K562 (cell line): ENCODE results near the gene STARD13.

Experiments
- CC2D1A ChIP-seq: fragments of 450-650 bp; IDR thresholded peaks from 2 replicates; pipeline ENCODE4 v1.6.1; 2017; ENCODE audit warnings: mild to moderate bottlenecking
- CHCHD3 ChIP-seq: fragments of 250-450 bp; sonication (Bioruptor Pico); IDR thresholded peaks from 2 replicates; pipeline ENCODE4 v2.1.2; 2022; ENCODE audit warnings: mild to moderate bottlenecking
- DNMT1 ChIP-seq: fragments of 450-650 bp; IDR thresholded peaks from 2 replicates; pipeline ENCODE4 v1.6.1; 2016; ENCODE audit warnings: antibody characterized with exemption, mild to moderate bottlenecking
- HDAC2 ChIP-seq: fragments of 450-650 bp; IDR thresholded peaks from 2 replicates; pipeline ENCODE4 v1.6.1; 2016; ENCODE audit warnings: mild to moderate bottlenecking
- NFXL1 ChIP-seq: fragments of 450-650 bp; formaldehyde crosslinking; IDR thresholded peaks from 2 replicates; pipeline ENCODE4 v1.4.0; 2021; ENCODE audit warnings: mild to moderate bottlenecking
- U2AF1 ChIP-seq: fragments of 200-400 bp; formaldehyde crosslinking; optimal IDR thresholded peaks from 2 replicates; pipeline ENCODE3; 2017; ENCODE audit warnings: mild to moderate bottlenecking, low read depth, low read length, moderate library complexity
- TF ChIP-seq, protein P1 (sequence below), 3 experiments: IDR thresholded peaks in 2 of 3; conservative IDR thresholded peaks in 1 of 3; 2 replicates each; pipeline ENCODE4 v1.5.1; 2011 to 2012; ENCODE audit warnings: low read length in 3 of 3, mild to moderate bottlenecking in 3 of 3, control low read depth in 2 of 3, improper control_type of control experiment in 1 of 3, inconsistent platforms in 1 of 3, low read depth in 1 of 3, mixed read lengths in 1 of 3, moderate library complexity in 1 of 3; ENCODE audit not compliant: insufficient read depth in 2 of 3
- TF ChIP-seq, protein P2 (sequence below): fragments of 250-450 bp; sonication (Bioruptor Pico); IDR thresholded peaks from 2 replicates; pipeline ENCODE4 v1.5.0; 2021
- TF ChIP-seq, protein P3 (sequence below): sonication (generic); formaldehyde crosslinking; IDR thresholded peaks from 2 replicates; pipeline ENCODE4 v1.8.1; 2023; ENCODE audit warnings: missing genetic modification reagents, mild to moderate bottlenecking, borderline replicate concordance
- TF ChIP-seq, protein P4 (sequence below): fragments of 250-450 bp; sonication (Bioruptor Pico); IDR thresholded peaks from 2 replicates; pipeline ENCODE4 v1.8.0; 2021; ENCODE audit warnings: borderline replicate concordance, mild to moderate bottlenecking, moderate library complexity; ENCODE audit not compliant: poor library complexity, severe bottlenecking
- TF ChIP-seq, protein P5 (sequence below): fragments of 250-450 bp; sonication (Bioruptor Pico); IDR thresholded peaks from 2 replicates; pipeline ENCODE4 v1.5.0; 2020; ENCODE audit warnings: mild to moderate bottlenecking, borderline replicate concordance
- TF ChIP-seq, protein P6 (sequence below): sonication (generic); formaldehyde crosslinking; IDR thresholded peaks from 2 replicates; pipeline ENCODE4 v1.8.1; 2023; ENCODE audit warnings: mild to moderate bottlenecking, missing genetic modification reagents

DNA sequence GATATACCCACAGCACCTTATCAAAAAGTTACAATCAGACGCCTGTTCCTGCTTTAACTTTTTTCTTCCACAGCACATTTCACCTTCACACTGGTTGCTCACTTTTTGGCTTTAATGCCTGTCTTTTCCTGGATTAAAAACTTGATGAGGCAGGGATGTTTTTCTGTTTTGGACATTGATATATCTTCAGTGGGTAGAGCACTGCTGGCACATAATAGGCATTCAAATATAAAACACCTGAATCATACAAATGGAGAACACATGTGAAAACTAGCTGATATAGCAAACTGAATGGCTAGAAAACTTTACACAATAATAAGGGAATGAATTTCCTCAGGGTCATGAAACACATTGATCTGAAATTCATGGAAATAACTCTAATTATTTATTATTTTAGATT is 65.6 kb downstream of the STARD13 start:
- TF ChIP-seq U2AF1 (no peak), DNMT1 (no peak), HDAC2 (no peak), NFXL1 (CRISPR knock-in tag) (no peak), CC2D1A (no peak), CHCHD3 (no peak)
- TF ChIP-seq, protein P1, sequence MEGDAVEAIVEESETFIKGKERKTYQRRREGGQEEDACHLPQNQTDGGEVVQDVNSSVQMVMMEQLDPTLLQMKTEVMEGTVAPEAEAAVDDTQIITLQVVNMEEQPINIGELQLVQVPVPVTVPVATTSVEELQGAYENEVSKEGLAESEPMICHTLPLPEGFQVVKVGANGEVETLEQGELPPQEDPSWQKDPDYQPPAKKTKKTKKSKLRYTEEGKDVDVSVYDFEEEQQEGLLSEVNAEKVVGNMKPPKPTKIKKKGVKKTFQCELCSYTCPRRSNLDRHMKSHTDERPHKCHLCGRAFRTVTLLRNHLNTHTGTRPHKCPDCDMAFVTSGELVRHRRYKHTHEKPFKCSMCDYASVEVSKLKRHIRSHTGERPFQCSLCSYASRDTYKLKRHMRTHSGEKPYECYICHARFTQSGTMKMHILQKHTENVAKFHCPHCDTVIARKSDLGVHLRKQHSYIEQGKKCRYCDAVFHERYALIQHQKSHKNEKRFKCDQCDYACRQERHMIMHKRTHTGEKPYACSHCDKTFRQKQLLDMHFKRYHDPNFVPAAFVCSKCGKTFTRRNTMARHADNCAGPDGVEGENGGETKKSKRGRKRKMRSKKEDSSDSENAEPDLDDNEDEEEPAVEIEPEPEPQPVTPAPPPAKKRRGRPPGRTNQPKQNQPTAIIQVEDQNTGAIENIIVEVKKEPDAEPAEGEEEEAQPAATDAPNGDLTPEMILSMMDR (IDR thresholded peaks at IDR 0.05 in 2 of 3, conservative IDR thresholded peaks at IDR 0.05 in 1 of 3; ENCODE audit: insufficient read depth in 2 of 3, low read depth in 1 of 3, low read length in 3 of 3), result no peak
- TF ChIP-seq, protein P2, sequence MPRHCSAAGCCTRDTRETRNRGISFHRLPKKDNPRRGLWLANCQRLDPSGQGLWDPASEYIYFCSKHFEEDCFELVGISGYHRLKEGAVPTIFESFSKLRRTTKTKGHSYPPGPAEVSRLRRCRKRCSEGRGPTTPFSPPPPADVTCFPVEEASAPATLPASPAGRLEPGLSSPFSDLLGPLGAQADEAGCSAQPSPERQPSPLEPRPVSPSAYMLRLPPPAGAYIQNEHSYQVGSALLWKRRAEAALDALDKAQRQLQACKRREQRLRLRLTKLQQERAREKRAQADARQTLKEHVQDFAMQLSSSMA (CRISPR knock-in tag), result no peak
- TF ChIP-seq, protein P3, sequence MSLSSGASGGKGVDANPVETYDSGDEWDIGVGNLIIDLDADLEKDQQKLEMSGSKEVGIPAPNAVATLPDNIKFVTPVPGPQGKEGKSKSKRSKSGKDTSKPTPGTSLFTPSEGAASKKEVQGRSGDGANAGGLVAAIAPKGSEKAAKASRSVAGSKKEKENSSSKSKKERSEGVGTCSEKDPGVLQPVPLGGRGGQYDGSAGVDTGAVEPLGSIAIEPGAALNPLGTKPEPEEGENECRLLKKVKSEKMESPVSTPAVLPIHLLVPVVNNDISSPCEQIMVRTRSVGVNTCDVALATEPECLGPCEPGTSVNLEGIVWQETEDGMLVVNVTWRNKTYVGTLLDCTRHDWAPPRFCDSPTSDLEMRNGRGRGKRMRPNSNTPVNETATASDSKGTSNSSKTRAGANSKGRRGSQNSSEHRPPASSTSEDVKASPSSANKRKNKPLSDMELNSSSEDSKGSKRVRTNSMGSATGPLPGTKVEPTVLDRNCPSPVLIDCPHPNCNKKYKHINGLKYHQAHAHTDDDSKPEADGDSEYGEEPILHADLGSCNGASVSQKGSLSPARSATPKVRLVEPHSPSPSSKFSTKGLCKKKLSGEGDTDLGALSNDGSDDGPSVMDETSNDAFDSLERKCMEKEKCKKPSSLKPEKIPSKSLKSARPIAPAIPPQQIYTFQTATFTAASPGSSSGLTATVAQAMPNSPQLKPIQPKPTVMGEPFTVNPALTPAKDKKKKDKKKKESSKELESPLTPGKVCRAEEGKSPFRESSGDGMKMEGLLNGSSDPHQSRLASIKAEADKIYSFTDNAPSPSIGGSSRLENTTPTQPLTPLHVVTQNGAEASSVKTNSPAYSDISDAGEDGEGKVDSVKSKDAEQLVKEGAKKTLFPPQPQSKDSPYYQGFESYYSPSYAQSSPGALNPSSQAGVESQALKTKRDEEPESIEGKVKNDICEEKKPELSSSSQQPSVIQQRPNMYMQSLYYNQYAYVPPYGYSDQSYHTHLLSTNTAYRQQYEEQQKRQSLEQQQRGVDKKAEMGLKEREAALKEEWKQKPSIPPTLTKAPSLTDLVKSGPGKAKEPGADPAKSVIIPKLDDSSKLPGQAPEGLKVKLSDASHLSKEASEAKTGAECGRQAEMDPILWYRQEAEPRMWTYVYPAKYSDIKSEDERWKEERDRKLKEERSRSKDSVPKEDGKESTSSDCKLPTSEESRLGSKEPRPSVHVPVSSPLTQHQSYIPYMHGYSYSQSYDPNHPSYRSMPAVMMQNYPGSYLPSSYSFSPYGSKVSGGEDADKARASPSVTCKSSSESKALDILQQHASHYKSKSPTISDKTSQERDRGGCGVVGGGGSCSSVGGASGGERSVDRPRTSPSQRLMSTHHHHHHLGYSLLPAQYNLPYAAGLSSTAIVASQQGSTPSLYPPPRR (CRISPR knock-in tag), result no peak
- TF ChIP-seq, protein P4, sequence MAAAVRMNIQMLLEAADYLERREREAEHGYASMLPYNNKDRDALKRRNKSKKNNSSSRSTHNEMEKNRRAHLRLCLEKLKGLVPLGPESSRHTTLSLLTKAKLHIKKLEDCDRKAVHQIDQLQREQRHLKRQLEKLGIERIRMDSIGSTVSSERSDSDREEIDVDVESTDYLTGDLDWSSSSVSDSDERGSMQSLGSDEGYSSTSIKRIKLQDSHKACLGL (CRISPR knock-in tag), result no peak
- TF ChIP-seq, protein P5, sequence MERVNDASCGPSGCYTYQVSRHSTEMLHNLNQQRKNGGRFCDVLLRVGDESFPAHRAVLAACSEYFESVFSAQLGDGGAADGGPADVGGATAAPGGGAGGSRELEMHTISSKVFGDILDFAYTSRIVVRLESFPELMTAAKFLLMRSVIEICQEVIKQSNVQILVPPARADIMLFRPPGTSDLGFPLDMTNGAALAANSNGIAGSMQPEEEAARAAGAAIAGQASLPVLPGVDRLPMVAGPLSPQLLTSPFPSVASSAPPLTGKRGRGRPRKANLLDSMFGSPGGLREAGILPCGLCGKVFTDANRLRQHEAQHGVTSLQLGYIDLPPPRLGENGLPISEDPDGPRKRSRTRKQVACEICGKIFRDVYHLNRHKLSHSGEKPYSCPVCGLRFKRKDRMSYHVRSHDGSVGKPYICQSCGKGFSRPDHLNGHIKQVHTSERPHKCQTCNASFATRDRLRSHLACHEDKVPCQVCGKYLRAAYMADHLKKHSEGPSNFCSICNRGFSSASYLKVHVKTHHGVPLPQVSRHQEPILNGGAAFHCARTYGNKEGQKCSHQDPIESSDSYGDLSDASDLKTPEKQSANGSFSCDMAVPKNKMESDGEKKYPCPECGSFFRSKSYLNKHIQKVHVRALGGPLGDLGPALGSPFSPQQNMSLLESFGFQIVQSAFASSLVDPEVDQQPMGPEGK (CRISPR knock-in tag), result no peak
- TF ChIP-seq, protein P6, sequence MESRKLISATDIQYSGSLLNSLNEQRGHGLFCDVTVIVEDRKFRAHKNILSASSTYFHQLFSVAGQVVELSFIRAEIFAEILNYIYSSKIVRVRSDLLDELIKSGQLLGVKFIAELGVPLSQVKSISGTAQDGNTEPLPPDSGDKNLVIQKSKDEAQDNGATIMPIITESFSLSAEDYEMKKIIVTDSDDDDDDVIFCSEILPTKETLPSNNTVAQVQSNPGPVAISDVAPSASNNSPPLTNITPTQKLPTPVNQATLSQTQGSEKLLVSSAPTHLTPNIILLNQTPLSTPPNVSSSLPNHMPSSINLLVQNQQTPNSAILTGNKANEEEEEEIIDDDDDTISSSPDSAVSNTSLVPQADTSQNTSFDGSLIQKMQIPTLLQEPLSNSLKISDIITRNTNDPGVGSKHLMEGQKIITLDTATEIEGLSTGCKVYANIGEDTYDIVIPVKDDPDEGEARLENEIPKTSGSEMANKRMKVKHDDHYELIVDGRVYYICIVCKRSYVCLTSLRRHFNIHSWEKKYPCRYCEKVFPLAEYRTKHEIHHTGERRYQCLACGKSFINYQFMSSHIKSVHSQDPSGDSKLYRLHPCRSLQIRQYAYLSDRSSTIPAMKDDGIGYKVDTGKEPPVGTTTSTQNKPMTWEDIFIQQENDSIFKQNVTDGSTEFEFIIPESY (CRISPR knock-in tag), result no peak
